ENCODE results near the gene CMTM5. TPM values are rescaled to one million over a fixed set of nuclear protein-coding genes. Genes with fewer than 3 reads are reported as not detected.
"Not testable (repeated sequence)": the region's sequence is repeated elsewhere in the genome, so short reads cannot be mapped to it uniquely, and the experiment has no call there.

CMTM5 gene
- total and polyA plus RNA-seq, 3 experiments from 2014 or later = not detected

DNA sequence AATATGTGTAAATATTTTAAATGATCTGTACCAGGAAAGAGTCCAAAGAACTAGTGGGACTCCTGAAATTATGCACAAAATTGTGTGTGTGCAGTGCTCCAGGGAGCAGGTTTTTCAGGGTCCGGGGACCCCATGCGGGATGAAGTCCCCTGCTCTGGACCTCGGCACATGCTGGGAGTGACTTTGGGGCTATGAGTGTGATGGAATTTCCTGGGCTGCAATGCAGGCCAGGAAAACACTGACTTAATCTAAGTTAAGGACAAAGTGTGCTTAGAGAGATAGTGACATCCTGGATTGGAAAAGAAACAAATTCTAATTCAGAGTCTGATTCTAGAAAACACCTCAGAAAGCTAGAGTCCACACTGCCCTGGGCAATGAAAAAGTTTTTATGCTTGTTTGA lies 37.4 kb downstream of the CMTM5 start:
- Mint-ChIP-seq H3K4me1 (no peaks in the 10 kb centered on the region), H3K9me3 (no peaks in the 10 kb centered on the region), H3K27ac (no peak overlapping the region), H3K27me3 (peaks cover 10 to 29% of the 10 kb centered on the region in 2 donors), H3K36me3 (no peaks in the 10 kb centered on the region), H3K4me3 (no peak overlapping the region)
- POLR2A ChIA-PET = no interaction called here
- no peak for DNase-seq
- H3K4me3 ChIP-seq (ENCODE audit: low read length) = no peak overlapping the region
- H3K4me1 ChIP-seq (ENCODE audit: insufficient read depth, low read length) = no peaks in the 10 kb centered on the region
- H3K36me3 ChIP-seq (ENCODE audit: insufficient read depth, low read length) = no peaks in the 10 kb centered on the region
- no peaks in the 10 kb centered on the region for H3K27me3 ChIP-seq (ENCODE audit: insufficient read depth, low read length, poor library complexity, severe bottlenecking)
- H3K9me3 ChIP-seq (ENCODE audit: low read length) = no peaks in the 10 kb centered on the region
- no peak overlapping the region for H3K27ac ChIP-seq (ENCODE audit: low read depth, low read length)
- CTCF ChIA-PET = no interaction called here

DNA sequence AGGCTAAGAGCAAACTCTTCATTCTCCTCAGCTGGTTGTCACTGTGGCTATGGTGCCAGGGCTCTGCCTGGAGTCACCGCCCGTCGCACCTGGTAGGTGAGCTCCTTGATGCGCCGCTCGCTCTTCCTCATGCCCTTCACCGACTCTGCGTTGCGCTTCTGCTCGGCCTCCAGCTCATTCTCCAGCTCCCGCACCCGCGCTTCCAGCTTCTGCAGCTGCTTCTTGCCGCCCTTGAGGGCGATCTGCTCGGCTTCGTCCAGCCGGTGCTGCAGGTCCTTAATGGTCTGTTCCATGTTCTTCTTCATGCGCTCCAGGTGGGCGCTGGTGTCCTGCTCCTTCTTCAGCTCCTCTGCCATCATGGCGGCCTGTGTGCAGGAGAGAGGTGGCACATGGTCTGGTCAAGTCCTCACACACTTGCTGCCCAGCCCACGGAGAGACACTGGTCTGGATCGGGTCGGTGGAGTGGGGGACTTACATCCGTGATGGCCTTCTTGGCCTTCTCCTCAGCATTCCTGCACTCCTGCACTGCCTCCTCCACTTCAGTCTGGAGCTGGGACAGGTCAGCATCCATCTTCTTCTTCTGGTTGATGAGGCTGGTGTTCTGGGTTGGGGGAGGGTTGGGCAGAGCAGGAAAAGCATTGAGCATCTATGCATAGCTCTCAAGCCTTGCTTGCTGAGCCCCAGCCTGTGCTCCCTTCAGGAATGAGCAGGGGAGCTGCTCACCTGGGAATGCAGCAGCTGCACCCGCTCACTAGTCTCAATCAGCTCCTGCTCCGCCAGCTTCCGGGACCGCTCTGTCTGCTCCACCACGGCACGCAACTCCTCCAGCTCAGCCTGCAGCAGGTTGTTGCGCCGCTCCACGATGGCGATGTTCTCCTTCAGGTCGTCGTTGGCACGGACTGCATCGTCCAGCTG lies 38.3 kb downstream of the CMTM5 start:
- H3K27me3 Mint-ChIP-seq = peaks cover 12 to 34% of the 10 kb centered on the region in 2 donors
- POLR2A ChIA-PET = no interaction called here
- Histone ChIP-seq H3K27me3 (ENCODE audit: insufficient read depth, low read length, poor library complexity, severe bottlenecking) (no peaks in the 10 kb centered on the region), H3K4me3 (ENCODE audit: low read length) (no peak overlapping the region), H3K36me3 (ENCODE audit: insufficient read depth, low read length) (no peaks in the 10 kb centered on the region), H3K9me3 (ENCODE audit: low read length) (no peaks in the 10 kb centered on the region), H3K4me1 (ENCODE audit: insufficient read depth, low read length) (no peaks in the 10 kb centered on the region), H3K27ac (ENCODE audit: low read depth, low read length) (no peak overlapping the region)
- CTCF ChIA-PET = no interaction called here
- no peaks in the 10 kb centered on the region for H3K9me3 Mint-ChIP-seq
- no peak for DNase-seq
- no peak overlapping the region for H3K27ac Mint-ChIP-seq
- no peaks in the 10 kb centered on the region for H3K36me3 Mint-ChIP-seq
- no peaks in the 10 kb centered on the region for H3K4me1 Mint-ChIP-seq
- H3K4me3 Mint-ChIP-seq = no peak overlapping the region

DNA sequence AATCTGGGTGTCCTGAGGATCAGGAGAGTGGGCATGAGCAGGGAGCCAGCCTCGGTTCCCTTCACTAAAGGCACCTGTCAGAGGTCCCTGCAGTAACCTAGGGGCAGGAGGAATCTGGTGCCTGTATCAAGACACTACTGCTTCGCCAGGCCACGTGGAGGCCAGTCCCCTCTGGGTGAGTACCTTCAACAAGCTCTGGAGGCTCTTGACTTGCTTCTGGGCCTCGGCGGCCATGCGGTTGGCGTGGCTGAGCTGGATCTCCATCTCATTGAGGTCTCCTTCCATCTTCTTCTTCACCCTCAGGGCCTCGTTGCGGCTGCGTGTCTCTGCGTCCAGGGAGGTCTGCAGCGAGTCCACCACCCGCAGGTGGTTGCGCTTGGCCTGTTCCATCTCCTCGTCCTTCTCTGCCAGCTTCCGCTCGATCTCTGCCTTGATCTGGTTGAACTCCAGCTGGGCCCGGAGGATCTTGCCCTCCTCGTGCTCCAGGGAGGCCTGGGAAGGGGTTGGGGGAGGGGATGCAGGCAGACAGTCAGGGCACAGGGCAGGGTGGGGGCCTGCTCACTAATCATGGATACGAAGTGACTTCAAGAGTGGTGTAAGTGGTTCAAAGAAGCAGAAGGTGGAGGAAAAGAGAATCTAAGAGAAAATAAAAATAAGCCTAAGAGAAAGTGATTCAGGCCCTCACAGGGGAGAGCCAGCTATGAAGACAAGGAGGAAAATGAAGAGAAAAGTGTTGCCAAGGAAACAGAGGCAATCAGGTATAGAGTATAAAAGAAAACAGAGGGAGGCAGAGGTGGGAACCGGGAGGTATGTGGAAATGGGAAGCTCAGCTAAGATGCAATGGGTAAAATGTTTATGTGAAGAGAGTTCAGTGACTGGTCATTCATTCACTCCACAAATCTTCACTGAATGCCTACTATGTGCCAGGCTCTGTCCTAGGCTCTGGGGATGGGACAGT lies 39.3 kb downstream of the CMTM5 start:
- Mint-ChIP-seq H3K36me3 (no peaks in the 10 kb centered on the region), H3K9me3 (no peaks in the 10 kb centered on the region), H3K4me1 (no peaks in the 10 kb centered on the region), H3K27ac (no peak overlapping the region), H3K27me3 (peaks cover 15 to 28% of the 10 kb centered on the region in 2 donors), H3K4me3 (no peak overlapping the region)
- Histone ChIP-seq H3K4me3 (ENCODE audit: low read length) (no peak overlapping the region), H3K27me3 (ENCODE audit: insufficient read depth, low read length, poor library complexity, severe bottlenecking) (no peaks in the 10 kb centered on the region), H3K36me3 (ENCODE audit: insufficient read depth, low read length) (no peaks in the 10 kb centered on the region), H3K4me1 (ENCODE audit: insufficient read depth, low read length) (no peaks in the 10 kb centered on the region), H3K27ac (ENCODE audit: low read depth, low read length) (no peak overlapping the region), H3K9me3 (ENCODE audit: low read length) (no peaks in the 10 kb centered on the region)
- ChIA-PET CTCF (interaction anchor here (0.6 kb wide), 1 partner anchor 121 kb away, joined by 3 read pairs; no protein-coding TSS in a partner anchor), POLR2A (no interaction called here)
- DNase-seq = no peak

DNA sequence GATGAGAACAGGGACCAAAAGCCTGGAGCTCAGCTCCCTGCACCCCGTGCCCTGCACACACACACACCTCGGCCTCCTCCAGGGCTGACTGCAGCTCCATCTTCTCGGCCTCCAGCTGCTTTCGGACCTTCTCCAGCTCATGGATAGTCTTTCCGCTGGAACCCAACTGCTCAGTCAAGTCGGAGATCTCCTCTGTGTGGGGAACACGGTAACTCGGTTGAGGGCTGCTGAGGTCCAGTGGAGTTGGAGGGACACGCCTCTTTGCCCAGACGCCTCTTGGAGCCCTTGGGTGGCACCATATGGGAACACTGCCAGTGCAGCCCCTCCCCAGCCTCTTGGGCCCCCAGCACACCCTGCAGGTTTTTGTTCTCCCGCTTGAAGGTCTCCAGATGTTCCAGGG lies 40.0 kb downstream of the CMTM5 start:
- H3K36me3 Mint-ChIP-seq = no peaks in the 10 kb centered on the region
- peak overlapping the region in 1 of 8 donors; percentile 36 for H3K27ac Mint-ChIP-seq
- Histone ChIP-seq H3K36me3 (ENCODE audit: insufficient read depth, low read length) (no peaks in the 10 kb centered on the region), H3K9me3 (ENCODE audit: low read length) (no peaks in the 10 kb centered on the region), H3K4me3 (ENCODE audit: low read length) (no peak overlapping the region), H3K4me1 (ENCODE audit: insufficient read depth, low read length) (no peaks in the 10 kb centered on the region), H3K27ac (ENCODE audit: low read depth, low read length) (no peak overlapping the region), H3K27me3 (ENCODE audit: insufficient read depth, low read length, poor library complexity, severe bottlenecking) (no peaks in the 10 kb centered on the region)
- DNase-seq = no peak
- CTCF ChIA-PET = no interaction called here
- H3K4me3 Mint-ChIP-seq = no peak overlapping the region
- POLR2A ChIA-PET = no interaction called here
- H3K27me3 Mint-ChIP-seq = peaks cover 16 to 24% of the 10 kb centered on the region in 2 donors
- no peaks in the 10 kb centered on the region for H3K4me1 Mint-ChIP-seq
- H3K9me3 Mint-ChIP-seq = no peaks in the 10 kb centered on the region

DNA sequence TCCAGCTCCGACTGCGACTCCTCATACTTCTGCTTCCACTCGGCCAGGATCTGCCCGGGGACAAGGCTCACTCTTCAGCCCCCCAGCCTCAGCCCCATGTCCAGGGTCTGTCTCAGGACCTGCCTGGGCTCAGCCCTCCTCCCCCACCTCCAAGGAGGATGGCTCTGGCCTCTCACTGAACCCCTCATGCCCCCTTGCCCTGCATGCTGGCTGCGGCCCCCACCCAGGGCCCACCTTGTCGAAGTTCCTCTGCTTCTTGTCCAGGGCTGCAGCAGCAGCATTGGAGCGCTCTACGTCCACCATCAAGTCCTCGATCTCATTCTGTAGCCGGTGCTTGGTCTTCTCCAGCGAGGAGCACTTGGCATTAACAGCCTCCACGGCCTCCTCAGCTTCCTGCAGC lies 40.4 kb downstream of the CMTM5 start:
- H3K36me3 ChIP-seq (ENCODE audit: insufficient read depth, low read length); H3K9me3 Mint-ChIP-seq; H3K27ac Mint-ChIP-seq; CTCF ChIA-PET; H3K9me3 ChIP-seq (ENCODE audit: low read length); H3K27me3 ChIP-seq (ENCODE audit: insufficient read depth, low read length, poor library complexity, severe bottlenecking); POLR2A ChIA-PET; H3K27ac ChIP-seq (ENCODE audit: low read depth, low read length); H3K36me3 Mint-ChIP-seq; H3K4me1 ChIP-seq (ENCODE audit: insufficient read depth, low read length); H3K4me1 Mint-ChIP-seq; H3K4me3 Mint-ChIP-seq; DNase-seq; H3K4me3 ChIP-seq (ENCODE audit: low read length): not testable (repeated sequence)
- peaks cover 17 to 22% of the 10 kb centered on the region in 2 donors for H3K27me3 Mint-ChIP-seq

DNA sequence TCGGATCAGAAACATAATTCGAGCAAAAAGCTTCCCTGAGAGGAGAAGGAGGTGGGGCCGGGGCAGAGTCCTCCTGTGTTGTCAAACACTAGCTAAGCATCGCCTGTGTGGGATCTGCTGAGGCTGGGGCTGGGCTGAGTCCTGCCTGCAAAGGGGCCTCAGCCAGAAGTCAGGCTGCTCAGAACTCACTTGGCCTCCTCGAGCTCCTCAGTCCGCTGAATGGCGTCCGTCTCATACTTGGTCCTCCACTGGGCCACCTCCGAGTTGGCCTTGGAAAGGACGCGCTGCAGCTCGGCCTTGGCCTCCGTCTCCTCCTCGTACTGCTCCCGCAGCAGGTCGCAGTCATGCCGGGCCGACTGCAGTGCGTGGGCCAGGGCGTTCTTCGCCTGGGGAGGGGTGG lies 41.2 kb downstream of the CMTM5 start:
- Histone ChIP-seq H3K27me3 (ENCODE audit: insufficient read depth, low read length, poor library complexity, severe bottlenecking) (no peaks in the 10 kb centered on the region), H3K9me3 (ENCODE audit: low read length) (no peaks in the 10 kb centered on the region), H3K4me1 (ENCODE audit: insufficient read depth, low read length) (no peaks in the 10 kb centered on the region), H3K36me3 (ENCODE audit: insufficient read depth, low read length) (no peaks in the 10 kb centered on the region), H3K27ac (ENCODE audit: low read depth, low read length) (no peak overlapping the region), H3K4me3 (ENCODE audit: low read length) (no peak overlapping the region)
- Mint-ChIP-seq H3K9me3 (no peaks in the 10 kb centered on the region), H3K4me1 (no peaks in the 10 kb centered on the region), H3K27ac (peak overlapping the region in 1 of 8 donors; percentile 47), H3K36me3 (no peaks in the 10 kb centered on the region), H3K27me3 (peaks cover 17 to 22% of the 10 kb centered on the region in 2 donors), H3K4me3 (no peak overlapping the region)
- ChIA-PET CTCF (no interaction called here), POLR2A (no interaction called here)
- no peak for DNase-seq

DNA sequence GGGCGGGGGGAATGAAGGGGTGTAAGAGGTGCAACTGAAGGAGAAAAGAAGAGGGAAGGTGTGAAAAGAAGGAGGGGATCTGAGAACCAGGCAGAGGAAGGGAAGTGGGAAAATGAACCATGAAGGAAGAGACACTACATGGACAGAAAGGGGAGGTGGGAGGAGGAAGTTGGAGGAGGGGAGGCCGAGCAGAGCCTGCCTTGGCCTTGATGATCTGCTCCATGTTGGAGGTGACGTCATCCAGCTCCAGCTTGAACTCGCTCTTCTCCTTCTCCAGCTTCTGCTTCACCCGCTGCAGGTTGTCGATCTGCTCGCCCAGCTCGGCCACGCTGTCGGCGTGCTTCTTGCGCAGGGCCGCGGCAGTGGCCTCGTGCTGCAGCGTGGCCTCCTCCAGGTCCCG lies 42.8 kb downstream of the CMTM5 start:
- H3K36me3 ChIP-seq (ENCODE audit: insufficient read depth, low read length); H3K27me3 ChIP-seq (ENCODE audit: insufficient read depth, low read length, poor library complexity, severe bottlenecking); H3K4me1 Mint-ChIP-seq; H3K36me3 Mint-ChIP-seq; POLR2A ChIA-PET; H3K4me3 Mint-ChIP-seq; H3K27ac Mint-ChIP-seq; H3K9me3 Mint-ChIP-seq; DNase-seq; H3K4me1 ChIP-seq (ENCODE audit: insufficient read depth, low read length); H3K27ac ChIP-seq (ENCODE audit: low read depth, low read length); H3K9me3 ChIP-seq (ENCODE audit: low read length); CTCF ChIA-PET; H3K4me3 ChIP-seq (ENCODE audit: low read length): not testable (repeated sequence)
- H3K27me3 Mint-ChIP-seq = peaks cover 14 to 19% of the 10 kb centered on the region in 2 donors

DNA sequence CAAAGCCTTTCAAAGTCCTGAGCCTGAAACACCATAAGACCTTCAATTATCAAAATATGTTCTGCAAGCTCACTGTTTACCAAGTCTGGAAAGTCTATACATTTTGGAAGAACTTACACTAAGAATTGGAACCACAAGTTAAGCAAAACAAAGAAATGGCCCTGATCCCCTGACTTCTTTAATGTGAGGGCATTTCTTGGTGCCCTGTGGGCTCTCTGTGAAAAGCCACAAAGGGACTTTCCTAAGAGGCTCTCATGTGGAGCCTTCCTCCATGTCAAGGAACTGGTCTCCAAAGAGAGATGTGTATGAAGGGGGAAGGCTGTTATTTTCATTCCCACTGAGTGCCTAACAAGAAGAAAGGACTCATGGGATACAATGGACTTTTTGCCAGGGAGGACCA lies 44.7 kb downstream of the CMTM5 start:
- no peaks in the 10 kb centered on the region for H3K4me1 ChIP-seq (ENCODE audit: insufficient read depth, low read length)
- Mint-ChIP-seq H3K27me3 (peaks cover 14 to 15% of the 10 kb centered on the region in 2 donors), H3K4me3 (no peak overlapping the region), H3K36me3 (no peaks in the 10 kb centered on the region), H3K9me3 (no peaks in the 10 kb centered on the region), H3K27ac (no peak overlapping the region), H3K4me1 (no peaks in the 10 kb centered on the region)
- no peaks in the 10 kb centered on the region for H3K9me3 ChIP-seq (ENCODE audit: low read length)
- no peak overlapping the region for H3K27ac ChIP-seq (ENCODE audit: low read depth, low read length)
- no peaks in the 10 kb centered on the region for H3K27me3 ChIP-seq (ENCODE audit: insufficient read depth, low read length, poor library complexity, severe bottlenecking)
- H3K4me3 ChIP-seq (ENCODE audit: low read length) = no peak overlapping the region
- no peak for DNase-seq
- ChIA-PET POLR2A (no interaction called here), CTCF (no interaction called here)
- no peaks in the 10 kb centered on the region for H3K36me3 ChIP-seq (ENCODE audit: insufficient read depth, low read length)

Measured in CD8-positive, alpha-beta memory T cell (primary cell).